KOPT-K1 (cell line): ENCODE measurements around the gene A4GNT.
A peak's percentile ranks its signal among the peaks of the same experiment; 100 is the strongest.
"Not testable (repeated sequence)": the region's sequence is repeated elsewhere in the genome, so short reads cannot be mapped to it uniquely, and the experiment has no call there.

ENCODE experiments used
- H3K27ac ChIP-seq: fragments of 200-600 bp; sonication (generic); 2 replicates; pipeline ENCODE4 v1.5.1; 2016; ENCODE audit warnings: antibody characterized with exemption, mild to moderate bottlenecking, low read depth, low read length; ENCODE audit not compliant: poor library complexity, severe bottlenecking
- H3K36me3 ChIP-seq: fragments of 200-600 bp; sonication (generic); 2 replicates; pipeline ENCODE4 v1.5.1; 2017; ENCODE audit warnings: antibody characterized with exemption, mild to moderate bottlenecking, low read length, moderate library complexity; ENCODE audit not compliant: insufficient read depth
- H3K9me3 ChIP-seq: fragments of 200-600 bp; sonication (generic); 2 replicates; pipeline ENCODE4 v1.5.1; 2017; ENCODE audit warnings: antibody characterized with exemption, low read length, mild to moderate bottlenecking; ENCODE audit not compliant: insufficient read depth, poor library complexity, severe bottlenecking

The A4GNT gene

GRCh38 chr3:138132239-138132638 is at the start of gene A4GNT:
Gene A4GNT (minus strand): TSS chr3:138132390. CDS start chr3:138131256, 1,134 bp downstream.
- H3K36me3 ChIP-seq: no peaks in the 10 kb centered on the region
- H3K27ac ChIP-seq: no peak within 1 kb of the TSS
- no peaks in the 10 kb centered on the region for H3K9me3 ChIP-seq

- Histone ChIP-seq H3K27ac (no peak overlapping the region), H3K36me3 (no peaks in the 10 kb centered on the region), H3K9me3 (no peaks in the 10 kb centered on the region)
These were observed 48.3 kb upstream of the A4GNT start for GRCh38 chr3:138180375-138181029.

- Histone ChIP-seq H3K9me3 (no peaks in the 10 kb centered on the region), H3K27ac (peak within 1 kb of the TSS; percentile 86), H3K36me3 (peaks cover 34% of the 10 kb centered on the region)
These were observed 42.4 kb upstream of the A4GNT start, which contains the start of gene DBR1 for GRCh38 chr3:138174421-138175131. Gene DBR1 (minus strand): TSS chr3:138174921. CDS start chr3:138174795, 126 bp downstream.

DNA sequence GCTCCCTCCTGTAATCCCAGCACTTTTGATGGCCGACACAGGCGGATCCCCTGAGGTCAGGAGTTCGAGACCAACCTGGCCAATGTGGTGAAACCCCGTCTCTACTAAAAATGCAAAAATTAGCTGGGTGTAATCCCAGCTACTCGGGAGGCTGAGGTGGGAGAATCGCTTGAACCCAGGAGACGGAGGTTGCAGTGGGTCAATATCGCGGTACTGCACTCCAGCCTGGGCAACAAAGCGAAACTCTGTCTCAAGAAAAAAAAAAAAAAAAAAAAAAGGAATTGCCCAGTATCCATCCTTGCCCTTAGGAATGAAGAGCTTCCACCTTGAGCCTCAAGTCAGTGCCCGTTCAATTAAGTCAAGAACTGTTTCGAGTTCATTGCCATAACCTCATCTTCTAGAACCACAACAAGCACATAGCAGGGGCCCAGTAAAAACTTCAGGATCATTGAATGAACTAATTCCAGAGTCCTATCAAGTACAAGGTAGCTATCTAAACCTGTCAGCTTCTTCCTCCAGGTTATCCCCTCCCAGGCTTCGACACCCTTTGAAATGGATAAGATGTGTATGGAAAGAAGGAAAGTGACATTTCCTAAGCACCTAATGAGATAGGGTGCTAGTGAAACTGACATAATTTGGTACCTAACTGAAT is 41.7 kb upstream of the A4GNT start:
- Histone ChIP-seq H3K36me3 (peaks cover 41% of the 10 kb centered on the region), H3K9me3 (no peaks in the 10 kb centered on the region), H3K27ac (peak overlapping the region; percentile 86)

GRCh38 chr3:138172625-138173024 is 40.4 kb upstream of the A4GNT start:
- peaks cover 54% of the 10 kb centered on the region for H3K36me3 ChIP-seq
- H3K27ac ChIP-seq: no peak overlapping the region
- no peaks in the 10 kb centered on the region for H3K9me3 ChIP-seq

- Histone ChIP-seq H3K9me3 (no peaks in the 10 kb centered on the region), H3K27ac (no peak overlapping the region), H3K36me3 (peaks cover 99% of the 10 kb centered on the region)
These were observed 32.9 kb upstream of the A4GNT start for GRCh38 chr3:138165061-138165460.

DNA sequence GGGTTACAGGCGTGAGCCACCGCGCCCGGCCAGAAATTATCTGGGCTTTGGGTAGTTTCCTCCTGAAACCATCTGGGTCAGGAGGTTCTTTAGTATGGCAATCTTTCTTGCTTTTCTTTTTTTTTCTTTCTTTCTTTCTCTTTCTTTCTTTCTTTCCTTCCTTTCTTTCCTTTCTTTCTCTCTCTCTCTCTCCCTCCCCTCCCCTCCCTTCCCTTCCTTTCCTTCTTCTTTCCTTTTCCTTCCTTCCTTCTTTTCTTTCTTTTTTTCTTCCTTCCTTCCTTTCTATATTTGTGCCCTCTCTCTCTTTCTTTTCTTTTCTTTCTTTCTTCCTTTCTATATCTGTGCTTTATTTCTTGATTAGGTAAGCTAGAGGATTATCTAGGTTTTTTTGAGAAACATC is 25.6 kb upstream of the A4GNT start:
- Histone ChIP-seq H3K36me3 (peaks cover 27% of the 10 kb centered on the region), H3K27ac (no peak overlapping the region), H3K9me3 (peaks cover 5% of the 10 kb centered on the region)

GRCh38 chr3:138154534-138154933 is 22.3 kb upstream of the A4GNT start:
- H3K36me3 ChIP-seq: no peaks in the 10 kb centered on the region
- H3K27ac ChIP-seq: no peak overlapping the region
- peaks cover 6% of the 10 kb centered on the region for H3K9me3 ChIP-seq

GRCh38 chr3:138148503-138148902 is 16.3 kb upstream of the A4GNT start:
- peaks cover 6% of the 10 kb centered on the region for H3K9me3 ChIP-seq
- H3K27ac ChIP-seq: no peak overlapping the region
- no peaks in the 10 kb centered on the region for H3K36me3 ChIP-seq

DNA sequence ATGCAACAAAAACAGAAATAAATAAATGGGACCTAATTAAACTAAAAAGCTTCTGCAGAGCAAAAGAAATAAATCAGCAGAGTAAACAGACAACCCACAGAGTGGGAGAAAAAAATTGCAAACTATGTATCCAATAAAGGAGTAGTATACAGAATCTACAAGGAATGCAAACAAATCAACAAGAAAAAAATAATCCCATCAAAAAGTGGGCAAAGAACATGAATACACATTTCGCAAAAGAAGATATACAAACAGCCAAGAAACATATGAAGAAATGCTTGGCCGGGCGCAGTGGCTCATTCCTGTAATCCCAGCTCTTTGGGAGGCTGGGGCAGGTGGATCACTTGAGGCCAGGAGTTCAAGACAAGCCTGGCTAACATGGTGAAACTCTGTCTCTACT is 10.0 kb upstream of the A4GNT start:
- not testable (repeated sequence) for H3K36me3 ChIP-seq, H3K9me3 ChIP-seq, H3K27ac ChIP-seq

DNA sequence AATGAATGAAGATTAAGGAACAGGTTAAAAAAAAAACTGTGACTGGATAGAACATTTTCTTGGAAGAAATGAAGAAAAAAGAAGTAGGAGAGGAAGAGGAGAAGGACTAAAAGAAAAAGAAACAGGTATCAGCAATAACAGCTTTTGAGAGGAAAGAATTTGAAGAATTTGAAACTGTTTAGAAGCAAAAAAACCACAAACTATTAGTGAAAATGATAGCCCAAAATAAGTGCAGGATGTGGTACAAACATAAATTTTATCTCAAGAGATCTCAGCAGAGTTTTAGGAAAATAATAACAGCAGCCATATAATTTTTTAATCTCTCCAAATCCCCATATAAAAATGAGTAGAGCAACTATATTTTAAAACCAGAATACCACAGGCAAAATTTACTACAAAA is 8.8 kb upstream of the A4GNT start:
- H3K27ac ChIP-seq: no peak overlapping the region
- H3K36me3 ChIP-seq: no peaks in the 10 kb centered on the region
- H3K9me3 ChIP-seq: no peaks in the 10 kb centered on the region

GRCh38 chr3:138139691-138140090 is 7.5 kb upstream of the A4GNT start:
- Histone ChIP-seq H3K9me3 (no peaks in the 10 kb centered on the region), H3K36me3 (no peaks in the 10 kb centered on the region), H3K27ac (no peak overlapping the region)

DNA sequence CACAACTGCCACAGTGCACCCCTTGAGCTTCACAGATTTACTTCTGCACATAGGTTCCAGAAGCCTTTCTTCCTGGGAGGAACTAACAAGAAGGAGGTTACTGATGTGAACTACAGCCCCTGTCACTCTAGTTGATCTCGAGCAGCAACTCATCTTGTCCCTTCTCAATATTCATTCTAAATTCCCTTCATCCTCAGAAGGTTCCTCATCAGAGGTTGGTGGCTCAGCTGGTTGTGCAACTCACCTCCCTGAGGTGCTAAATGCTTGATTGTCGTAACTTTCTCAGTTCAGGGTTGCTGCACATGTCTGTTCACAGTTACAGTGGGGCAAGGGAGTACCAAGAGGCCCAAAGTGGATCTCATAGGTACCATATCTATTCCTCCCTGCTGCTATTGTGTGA is 5.7 kb upstream of the A4GNT start:
- H3K9me3 ChIP-seq: no peaks in the 10 kb centered on the region
- no peaks in the 10 kb centered on the region for H3K36me3 ChIP-seq
- H3K27ac ChIP-seq: no peak overlapping the region

GRCh38 chr3:138136201-138136600 is 4.0 kb upstream of the A4GNT start:
- Histone ChIP-seq H3K27ac (no peak overlapping the region), H3K9me3 (no peaks in the 10 kb centered on the region)

DNA sequence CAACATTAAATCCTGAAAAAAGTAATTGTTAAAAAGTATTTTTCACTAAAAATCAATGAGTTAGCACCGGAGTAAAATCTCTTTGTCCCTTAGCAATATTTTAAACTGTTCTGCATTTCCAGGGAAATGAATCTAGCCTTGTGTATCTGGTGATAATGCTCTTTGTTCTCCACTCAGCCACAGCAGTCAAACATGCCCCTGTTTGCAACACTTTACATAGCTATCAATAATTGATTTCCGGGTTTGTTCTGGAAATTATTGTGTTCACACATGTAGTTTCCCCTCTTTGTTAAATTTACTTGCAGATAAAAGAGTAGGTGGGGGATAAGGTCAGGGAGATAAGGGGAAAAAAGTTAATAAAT is 3.6 kb upstream of the A4GNT start:
- Histone ChIP-seq H3K36me3 (no peaks in the 10 kb centered on the region), H3K27ac (no peak overlapping the region), H3K9me3 (no peaks in the 10 kb centered on the region)

More at GRCh38 chr3:138136201-138136600, 4.0 kb upstream of the A4GNT start:
- H3K36me3 ChIP-seq: no peaks in the 10 kb centered on the region
